ENCODE measurements around the gene NUDT17.

GRCh38 chr1:145847827-145848226, 2.4 kb downstream of the NUDT17 start:
- no peak for TF ChIP-seq CTCF (IDR thresholded peaks at IDR 0.05)
- no peak for TF ChIP-seq EZH2 (IDR thresholded peaks at IDR 0.05; ENCODE audit: borderline replicate concordance, insufficient read depth, low read depth, low read length, poor library complexity, severe bottlenecking)
